Activated gamma-delta T cell treated with anti-CD3 and anti-CD28 coated beads, Interleukin-2, amount 50 U/mL, for 16 hours (primary cell): Measurements from ENCODE around the gene PDE3B.
"Not testable (repeated sequence)": the region's sequence is repeated elsewhere in the genome, so short reads cannot be mapped to it uniquely, and the experiment has no call there.

Experiments
- DNase-seq: peaks from one replicate; pipeline ENCODE4 v3.0.0-alpha.2; 2020; ENCODE audit warnings: low read depth

Gene PDE3B

DNA sequence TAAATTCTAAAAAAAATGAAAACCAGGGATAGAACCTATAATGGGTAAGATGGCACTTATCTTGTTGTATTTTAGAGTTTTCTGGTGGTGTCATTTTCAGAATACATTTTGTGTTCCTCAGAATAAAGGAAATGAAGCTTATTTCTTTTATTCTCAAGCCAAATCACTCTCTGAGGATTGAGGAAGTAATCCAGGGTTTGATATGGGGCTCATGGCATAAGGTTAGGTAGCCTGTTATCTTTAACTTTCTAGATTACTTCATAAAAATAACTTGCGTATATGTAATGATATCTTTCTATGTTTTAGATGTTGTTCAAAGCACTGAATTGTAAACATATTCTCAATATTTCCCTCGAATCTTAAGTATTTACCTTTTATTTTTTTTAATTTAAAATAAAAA, 33.5 kb downstream of the PDE3B start:
- DNase-seq, result no peak

DNA sequence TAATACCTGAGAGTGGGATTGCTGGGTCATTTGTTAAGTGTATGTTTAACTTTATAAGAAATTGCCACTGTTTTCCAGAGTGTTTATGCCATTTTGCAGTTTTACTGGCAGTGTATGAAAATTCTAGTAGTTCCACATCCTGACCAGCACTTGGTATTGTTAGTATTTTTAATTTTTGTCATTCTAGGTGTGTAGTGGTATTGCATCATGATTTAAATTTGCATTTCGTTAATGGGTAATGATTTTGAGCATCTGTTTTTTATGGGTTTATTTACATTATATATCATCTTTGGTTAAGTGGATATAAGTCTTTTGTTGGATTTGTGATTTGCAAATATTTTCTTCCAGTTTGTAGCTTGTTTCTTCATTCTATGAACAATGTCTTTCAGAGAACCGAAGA, 34.7 kb downstream of the PDE3B start:
- DNase-seq, result no peak

DNA sequence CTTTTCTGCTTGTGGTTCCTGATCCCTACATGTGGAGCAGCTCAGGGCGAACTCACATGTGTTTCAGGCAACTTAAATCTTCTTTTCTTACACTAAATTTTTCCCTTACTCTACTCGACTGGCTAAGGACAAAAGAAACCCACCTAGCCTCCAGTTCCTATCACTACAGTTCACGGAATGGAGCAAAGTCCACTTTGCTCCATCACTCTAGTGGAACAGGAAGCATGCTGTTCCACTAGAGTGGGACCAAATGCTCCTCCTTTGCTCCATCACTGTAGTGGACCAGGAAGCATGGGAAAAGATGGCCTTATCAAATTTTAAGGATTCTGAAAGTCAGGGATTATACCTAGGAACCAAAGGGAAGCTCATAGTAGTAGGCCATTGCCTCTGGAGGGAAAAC, 36.1 kb downstream of the PDE3B start:
- no peak for DNase-seq

DNA sequence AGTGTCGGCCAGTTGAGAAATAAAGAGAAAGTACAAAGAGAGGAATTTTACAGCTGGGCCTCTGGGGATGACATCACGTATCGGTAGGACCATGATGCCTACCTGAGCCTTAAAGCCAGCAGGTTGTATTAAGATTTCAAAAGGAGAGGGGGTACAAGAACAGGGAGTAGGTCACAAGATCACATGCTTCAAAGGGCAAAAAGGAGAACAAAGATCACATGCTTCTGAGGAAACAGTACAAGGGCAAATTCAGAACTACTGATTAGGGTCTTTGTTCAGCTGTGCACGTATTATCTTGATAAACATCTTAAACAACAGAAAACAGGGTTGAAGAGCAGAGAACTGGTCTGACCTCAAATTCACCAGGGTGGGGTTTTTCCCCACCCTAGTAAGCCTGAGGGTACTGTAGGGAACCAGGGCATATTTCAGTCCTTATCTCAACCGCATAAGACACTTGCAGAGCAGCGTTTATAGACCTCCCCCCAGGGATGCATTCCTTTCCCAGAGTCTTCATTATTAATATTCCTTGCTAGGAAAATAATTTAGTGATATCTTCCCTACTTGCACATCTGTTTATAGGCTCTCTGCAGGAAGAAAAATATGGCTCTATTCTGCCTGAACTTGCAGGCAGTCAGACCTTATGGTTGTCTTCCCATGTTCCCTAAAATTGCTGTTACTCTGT, 40.8 kb downstream of the PDE3B start:
- DNase-seq, result not testable (repeated sequence)

DNA sequence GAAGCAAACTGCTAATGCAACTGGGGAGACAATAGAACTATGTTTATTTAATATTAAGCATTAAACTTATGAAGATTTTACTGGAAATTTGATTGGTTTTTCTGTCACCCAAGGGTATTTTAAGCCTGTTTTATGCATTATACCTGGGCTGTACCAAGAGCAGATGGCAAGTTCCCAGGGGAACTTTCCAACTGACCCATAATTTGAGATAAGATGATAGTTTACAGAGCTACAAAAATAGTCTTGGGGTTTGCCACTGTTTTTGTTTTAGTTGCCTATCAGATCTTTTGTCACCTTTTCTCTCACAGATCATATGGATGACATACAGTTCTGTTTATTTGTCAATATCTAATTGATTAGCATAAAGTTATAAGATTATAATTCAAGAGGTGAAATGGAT, 43.9 kb downstream of the PDE3B start:
- no peak for DNase-seq

DNA sequence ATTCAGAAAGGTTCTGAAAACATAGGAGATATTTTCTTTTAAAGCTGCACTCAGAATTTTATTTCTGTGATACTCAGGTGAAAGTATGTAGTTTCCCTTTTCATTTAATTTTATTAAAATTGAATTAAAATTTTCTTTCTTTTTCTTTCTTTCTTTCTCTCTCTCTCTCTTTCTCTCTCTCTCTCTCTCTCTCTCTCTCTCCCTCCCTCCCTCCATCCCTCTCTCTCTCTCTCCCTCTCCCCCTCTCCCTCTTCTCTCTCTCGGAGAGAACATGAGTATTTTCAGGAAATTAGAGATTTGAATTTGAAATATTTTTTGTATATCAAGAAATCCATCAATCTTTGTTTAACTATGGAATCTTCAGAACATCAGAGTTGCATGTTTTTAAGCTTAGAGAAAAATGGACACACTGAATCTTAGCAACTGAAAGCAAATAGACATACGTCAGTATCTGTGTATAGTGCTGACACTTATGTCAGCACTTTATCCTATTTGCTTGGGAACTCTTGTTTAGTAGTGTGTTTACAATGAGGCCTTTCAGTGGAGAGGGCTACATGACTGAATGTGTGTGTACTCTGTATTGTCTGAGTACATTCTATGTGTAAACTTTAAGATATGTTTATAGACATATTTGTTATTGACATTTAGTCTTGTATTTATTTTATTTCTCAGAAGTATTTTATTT, 44.5 kb downstream of the PDE3B start:
- no peak for DNase-seq

DNA sequence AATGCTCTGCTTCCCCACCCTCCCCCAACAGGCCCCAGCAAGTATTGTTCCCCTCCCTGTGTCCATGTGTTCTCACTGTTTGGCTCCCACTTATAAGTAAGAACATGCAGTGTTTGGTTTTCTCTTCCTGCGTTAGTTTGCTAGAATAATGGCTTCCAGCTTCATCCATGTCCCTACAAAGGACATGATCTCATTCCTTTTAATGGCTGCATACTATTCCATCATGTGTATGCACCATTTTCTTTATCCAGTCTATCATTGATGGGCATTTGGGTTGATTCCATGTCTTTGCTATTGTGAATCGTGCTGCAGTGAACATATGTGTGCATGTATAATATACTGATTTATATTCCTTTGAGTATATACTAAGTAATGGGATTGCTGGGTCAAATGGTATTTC, 52.1 kb downstream of the PDE3B start:
- not testable (repeated sequence) for DNase-seq

DNA sequence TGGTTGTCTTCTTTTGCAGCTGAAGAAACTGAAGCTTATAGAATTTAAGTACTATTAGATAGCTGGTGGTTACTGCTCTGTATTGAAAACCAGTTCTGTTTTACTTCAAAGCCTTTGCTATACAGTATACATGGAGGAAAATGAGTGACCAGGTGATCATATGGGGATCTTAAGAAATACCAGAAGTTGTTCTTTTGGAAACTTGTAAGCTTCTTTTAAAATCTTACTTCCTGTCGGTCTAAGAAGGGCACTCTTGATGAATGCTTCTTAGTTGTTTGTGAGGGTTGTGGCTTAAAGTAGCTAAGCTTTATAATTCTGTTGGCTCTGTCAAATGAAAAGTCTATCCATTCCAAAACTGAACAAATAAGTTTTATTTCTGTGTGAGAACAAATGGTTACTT, 55.2 kb downstream of the PDE3B start:
- no peak for DNase-seq

DNA sequence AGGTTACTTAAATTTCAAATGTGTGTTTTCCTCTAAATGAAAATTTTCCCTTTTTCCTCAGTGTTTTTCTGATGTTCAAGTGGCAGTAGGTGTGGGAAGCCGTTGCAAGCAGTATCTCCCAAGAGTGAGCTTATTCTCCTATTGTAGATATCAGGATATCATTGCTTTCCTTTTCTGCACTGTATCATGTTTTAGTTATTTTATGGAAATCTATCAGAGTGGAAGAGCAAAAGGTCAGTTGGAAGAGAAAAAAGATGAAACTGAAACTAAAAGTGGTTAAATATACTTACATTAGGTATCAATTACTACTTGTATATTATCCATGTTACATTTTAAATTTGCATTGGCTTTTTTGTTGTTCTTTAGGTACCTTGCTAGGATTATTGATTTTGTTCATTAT, 57.0 kb downstream of the PDE3B start:
- DNase-seq, result no peak

DNA sequence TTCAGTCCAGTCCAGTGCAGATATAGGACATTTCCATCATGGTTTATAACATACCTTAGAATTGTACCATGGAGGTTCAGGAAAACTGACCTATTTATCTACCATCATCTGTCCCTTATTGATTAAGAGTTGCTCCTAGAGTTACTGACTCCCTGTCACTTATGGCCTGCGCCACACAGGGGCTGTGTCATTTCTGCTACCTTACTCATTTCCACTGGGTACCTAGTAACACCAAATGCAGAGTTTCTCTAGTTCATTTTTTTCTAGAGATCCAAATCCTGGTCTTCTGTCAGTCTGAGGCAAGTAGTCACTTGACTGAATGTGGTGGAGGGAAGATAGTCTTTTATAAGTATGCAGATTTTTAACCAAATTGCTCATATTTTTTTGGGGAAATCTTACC, 59.2 kb downstream of the PDE3B start:
- DNase-seq, result no peak

DNA sequence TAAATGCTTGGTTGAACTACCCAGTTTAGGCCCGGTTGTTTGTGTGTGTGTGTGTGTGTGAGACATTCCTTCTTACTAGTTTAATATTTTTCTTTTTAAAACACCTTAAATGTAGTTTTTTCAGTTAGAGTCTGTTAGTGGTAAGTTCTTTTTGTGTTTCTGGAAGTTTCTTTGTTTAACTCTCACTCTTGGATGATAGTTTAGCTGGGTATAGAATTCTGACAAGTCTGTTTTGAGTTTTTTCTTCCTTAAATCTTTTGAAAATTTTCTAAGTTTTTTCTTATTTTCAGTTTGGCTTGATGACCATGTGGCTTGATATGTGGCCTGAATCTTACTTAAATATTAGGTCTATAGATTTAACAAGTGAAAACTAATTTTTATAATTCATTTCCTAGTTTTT, 60.1 kb downstream of the PDE3B start:
- no peak for DNase-seq

DNA sequence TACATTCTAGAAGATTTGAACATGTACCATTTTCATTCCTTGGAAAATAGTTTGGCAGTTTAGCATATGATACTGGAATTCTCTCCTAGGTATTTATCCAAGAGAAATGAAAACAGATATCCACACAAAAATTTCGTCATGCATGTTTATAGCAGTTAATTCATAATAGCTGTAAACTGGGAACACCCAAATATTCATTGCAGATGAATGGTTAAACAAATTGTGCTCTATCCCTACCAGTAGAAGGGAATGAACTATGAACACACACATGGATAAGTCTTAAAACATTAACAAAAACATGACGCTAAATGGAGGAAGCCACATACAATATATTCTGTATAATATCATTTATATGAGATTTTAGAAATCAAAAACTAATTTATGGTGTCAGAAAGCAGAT, 61.5 kb downstream of the PDE3B start:
- no peak for DNase-seq

DNA sequence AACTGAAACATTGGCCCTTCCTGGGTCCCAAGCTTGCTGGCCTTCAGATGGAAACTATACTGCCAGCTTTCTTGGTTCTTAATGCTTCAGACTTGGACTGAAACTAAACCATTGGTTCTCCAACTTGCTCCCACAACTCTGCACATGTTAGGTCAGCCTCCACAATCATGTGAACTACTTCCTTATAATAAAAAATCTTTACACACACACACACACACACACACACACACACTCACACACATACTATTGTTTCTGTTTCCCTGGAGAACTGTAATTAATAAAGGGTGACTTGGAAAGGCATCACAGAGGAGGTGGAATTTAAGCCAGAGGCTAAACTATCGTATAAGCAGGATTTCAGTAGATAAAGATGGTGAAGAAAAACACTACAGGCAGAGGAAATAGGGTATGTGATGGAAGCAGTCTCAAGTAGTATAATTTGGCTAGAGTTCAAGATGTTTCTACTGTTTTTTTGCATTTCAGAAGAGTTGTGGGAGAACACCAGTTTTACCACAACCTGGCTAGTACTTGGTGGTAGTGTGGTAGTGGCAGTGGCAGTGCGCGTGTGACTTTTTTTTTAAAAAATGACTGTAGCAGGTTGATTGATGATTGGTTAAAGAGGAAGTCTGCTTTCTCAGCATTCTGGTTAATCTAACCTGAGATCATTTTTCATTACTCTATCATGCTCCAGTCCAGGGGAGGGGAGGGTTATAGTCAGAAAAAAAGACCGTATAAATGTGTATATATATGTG, 70.1 kb downstream of the PDE3B start:
- no peak for DNase-seq

DNA sequence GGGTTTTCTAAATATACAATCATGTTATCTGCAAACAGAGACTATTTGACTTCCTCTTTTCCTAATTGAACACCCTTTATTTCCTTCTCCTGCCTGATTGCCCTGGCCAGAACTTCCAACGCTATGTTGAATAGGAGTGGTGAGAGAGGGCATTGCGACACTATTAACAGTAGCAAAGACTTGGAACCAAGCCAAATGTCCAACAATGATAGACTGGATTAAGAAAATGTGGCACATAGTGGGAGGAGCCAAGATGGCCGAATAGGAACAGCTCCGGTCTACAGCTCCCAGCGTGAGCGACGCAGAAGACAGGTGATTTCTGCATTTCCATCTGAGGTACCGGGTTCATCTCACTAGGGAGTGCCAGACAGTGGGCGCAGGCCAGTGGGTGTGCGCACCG, 72.1 kb downstream of the PDE3B start:
- not testable (repeated sequence) for DNase-seq

DNA sequence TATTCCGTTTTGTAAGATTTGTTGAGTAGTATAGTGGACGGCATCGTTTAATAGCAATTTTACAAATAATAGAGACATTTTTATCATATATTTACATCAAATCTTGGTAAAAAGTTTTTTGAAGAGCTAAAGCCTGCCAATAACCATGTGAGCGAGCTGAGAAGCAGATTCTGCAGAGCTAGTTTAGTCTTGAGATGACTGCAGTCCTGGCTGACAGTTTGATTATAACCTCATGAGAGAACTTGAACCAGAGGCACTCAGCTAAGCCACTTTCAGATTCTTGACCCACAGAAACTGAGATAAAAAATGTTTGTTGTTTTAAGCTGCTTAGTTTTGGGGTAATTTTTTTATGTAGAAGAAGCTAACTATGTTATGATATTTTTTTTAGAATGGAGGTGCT, 78.9 kb downstream of the PDE3B start:
- no peak for DNase-seq

DNA sequence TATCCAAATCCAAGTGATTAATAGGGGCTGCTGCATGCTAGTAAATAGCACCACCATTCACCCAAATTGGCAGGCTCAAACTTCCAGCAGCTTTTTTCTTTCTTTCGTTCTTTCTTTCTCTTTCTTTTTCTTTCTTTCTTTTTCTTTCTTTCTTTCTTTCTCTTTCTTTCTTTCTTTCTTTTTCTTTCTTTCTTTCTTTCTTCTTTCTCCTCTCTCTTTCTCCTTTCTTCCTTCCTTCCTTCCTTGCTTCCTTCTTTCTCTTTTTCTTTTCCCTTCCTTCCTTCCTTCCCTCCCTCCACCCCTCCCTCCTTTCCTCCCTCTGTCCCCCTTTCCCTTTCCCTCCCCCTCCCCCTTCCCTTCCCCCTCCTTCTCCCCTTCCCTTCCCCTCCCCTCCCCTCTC, 81.5 kb downstream of the PDE3B start:
- no peak for DNase-seq

DNA sequence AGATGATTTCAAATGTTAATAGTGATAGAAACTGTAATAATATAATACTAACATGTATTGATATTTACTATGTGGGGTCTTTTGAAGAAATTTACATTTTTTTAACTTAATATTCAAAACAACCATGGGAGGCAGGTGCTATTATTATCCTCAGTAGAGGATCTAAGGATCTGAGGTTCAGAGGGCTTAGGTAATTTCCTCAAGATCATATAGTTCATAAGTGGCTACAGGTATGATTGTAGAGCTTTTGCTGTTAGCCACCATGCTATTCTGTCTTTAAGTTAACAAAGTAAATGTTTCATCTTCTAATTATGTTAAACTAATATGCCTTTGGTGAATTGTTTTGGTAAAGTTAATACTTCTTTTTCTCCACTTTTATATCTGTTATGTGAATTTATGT, 83.6 kb downstream of the PDE3B start:
- DNase-seq, result no peak

DNA sequence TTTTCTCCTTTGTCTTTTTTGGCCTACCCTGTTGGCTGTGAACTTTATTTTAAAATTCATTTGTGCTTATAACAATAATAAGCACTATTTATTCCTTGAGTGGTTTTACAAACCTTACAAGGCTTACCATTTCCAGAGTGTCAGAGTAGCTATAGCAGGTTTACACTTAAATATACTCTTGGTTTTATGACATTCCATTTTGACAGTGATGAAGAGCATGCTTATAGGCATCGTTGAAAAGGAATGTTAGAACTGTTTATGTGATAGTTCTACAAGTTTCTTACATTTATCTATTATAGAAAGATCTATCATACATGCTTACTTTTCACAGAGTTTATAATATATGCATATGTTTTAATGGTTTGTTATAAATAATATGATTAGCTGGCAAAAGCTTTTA, 84.1 kb downstream of the PDE3B start:
- no peak for DNase-seq

DNA sequence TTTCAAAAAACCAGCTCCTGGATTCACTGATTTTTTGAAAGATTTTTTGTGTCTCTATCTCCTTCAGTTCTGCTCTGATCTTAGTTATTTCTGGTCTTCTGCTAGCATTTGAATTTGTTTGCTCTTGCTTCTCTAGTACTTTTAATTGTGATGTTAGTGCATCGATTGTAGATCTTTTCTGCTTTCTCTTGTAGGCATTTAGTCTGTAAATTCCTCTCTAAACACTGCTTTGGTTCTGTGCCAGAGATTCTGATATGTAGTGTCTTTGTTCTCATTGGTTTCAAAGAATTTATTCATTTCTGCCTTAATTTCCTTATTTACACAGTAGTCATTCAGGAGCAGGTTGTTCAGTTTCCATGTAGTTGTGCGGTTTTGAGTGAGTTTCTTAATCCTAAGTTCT, 96.9 kb downstream of the PDE3B start:
- not testable (repeated sequence) for DNase-seq

DNA sequence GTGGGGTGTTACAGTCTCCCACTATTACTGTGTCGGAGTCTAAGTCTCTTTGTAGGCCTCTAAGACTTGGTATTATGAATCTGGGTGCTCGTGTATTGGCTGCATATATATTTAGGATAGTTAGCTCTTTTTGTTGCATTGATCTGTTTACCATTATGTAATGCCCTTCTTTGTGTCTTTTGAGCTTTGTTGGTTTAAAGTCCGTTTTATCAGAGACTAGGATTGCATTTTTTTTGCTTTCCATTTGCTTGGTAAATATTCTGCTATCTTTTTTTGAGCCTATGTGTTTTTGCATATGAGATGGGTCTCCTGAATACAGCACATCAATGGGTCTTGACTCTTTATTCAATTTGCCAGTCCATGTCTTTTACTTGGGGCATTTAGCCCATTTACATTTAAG, 97.6 kb downstream of the PDE3B start:
- DNase-seq, result no peak

DNA sequence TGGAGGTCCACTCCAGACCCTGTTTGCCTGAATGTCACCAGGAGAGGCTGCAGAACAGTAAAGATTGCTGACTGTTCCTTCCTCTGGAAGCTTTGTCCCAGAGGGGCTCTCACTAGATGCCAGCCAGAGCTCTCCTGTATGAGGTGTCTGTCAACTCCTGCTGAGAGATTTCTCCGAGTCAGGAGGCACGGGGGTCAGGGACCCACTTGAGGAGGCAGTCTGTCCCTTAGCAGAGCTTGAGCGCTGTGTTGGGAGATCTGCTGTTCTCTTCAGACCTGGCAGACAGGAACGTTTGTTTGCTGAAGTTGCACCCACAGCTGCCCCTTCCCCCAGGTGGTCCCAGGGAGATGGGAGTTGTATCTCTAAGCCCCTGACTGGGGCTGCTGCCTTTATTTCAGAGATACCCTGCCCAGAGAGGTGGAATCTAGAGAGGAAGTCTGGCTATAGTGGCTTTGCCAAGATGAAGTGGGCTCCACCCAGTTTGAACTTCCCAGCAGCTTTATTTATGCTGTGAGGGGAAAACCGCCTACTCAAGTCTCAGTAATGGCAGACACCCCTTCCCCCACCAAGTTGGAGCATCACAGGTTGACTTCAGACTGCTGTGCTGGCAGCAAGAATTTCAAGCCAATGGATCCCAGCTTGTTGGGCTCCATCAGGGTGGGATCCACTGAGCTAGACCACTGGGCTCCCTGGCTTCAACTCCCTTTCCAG, 99.4 kb downstream of the PDE3B start:
- DNase-seq, result no peak

DNA sequence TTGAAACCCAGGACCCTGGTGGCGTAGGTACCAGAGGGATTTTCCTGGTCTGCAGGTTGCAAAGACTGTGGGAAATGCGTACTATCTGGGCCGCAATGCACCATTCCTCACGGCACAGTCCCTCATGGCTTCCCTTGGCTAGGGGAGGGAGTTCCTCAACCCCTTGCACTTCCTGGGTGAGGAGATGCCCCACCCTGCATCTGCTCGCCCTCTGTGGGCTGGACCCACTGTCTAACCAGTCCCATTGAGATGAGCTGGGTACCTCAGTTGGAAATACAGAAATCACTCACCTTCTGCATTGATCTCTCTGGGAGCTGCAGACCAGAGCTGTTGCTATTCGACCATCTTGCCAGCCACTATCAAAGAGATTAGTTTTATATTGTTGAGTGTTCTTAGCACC, 100.1 kb downstream of the PDE3B start:
- not testable (repeated sequence) for DNase-seq
